ENCODE results near the gene SEMA3E.

SEMA3E gene

DNA sequence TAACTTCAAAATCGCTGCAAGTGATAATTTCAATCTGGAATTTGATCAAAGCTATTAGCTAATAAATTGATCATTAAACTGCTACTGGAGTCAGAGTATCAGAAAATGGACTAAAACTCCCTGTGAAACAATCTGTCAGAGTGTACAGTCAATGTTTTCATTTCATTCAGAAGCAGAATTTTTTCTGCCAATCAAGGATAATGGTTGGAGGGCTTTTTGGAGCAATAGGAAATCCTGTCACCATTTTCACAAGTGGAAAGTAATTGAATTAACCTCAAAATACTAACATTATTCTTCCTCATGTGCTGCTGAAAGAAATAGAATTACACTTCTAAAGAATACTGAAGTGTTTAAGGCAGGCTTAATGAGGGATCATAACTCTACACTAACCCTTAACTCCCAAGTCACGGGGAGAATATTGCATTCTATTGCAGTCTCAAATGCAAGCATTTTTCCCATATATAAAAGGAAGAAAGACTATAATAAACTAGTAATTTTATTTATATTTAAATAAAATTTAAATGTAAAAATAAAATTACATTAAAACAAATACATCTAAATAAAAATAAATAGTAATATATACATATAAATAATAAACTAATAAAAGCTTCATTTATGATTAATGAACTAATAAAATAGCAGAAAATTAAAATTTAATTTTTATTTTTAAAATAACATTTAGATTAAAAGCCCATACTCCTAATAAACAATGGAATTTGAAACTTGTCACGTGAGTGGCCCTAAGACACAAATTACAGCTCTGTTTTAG, 67.1 kb downstream of the SEMA3E start:
- no peak for DNase-seq (ENCODE audit: low read depth in 1 of 2, low spot score in 1 of 2)
- TF ChIP-seq, protein P1, sequence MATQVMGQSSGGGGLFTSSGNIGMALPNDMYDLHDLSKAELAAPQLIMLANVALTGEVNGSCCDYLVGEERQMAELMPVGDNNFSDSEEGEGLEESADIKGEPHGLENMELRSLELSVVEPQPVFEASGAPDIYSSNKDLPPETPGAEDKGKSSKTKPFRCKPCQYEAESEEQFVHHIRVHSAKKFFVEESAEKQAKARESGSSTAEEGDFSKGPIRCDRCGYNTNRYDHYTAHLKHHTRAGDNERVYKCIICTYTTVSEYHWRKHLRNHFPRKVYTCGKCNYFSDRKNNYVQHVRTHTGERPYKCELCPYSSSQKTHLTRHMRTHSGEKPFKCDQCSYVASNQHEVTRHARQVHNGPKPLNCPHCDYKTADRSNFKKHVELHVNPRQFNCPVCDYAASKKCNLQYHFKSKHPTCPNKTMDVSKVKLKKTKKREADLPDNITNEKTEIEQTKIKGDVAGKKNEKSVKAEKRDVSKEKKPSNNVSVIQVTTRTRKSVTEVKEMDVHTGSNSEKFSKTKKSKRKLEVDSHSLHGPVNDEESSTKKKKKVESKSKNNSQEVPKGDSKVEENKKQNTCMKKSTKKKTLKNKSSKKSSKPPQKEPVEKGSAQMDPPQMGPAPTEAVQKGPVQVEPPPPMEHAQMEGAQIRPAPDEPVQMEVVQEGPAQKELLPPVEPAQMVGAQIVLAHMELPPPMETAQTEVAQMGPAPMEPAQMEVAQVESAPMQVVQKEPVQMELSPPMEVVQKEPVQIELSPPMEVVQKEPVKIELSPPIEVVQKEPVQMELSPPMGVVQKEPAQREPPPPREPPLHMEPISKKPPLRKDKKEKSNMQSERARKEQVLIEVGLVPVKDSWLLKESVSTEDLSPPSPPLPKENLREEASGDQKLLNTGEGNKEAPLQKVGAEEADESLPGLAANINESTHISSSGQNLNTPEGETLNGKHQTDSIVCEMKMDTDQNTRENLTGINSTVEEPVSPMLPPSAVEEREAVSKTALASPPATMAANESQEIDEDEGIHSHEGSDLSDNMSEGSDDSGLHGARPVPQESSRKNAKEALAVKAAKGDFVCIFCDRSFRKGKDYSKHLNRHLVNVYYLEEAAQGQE (IDR thresholded peaks at IDR 0.05; ENCODE audit: insufficient replicate concordance, low read depth), result no peak
- TF ChIP-seq POLR2AphosphoS5 (IDR thresholded peaks at IDR 0.05; ENCODE audit: low read depth), result no peak
- no peak for TF ChIP-seq SPI1 (IDR thresholded peaks at IDR 0.05; ENCODE audit: borderline replicate concordance, low read depth)
- TF ChIP-seq GABPA (IDR thresholded peaks at IDR 0.05; ENCODE audit: low read depth), result no peak
- TF ChIP-seq, protein P2, sequence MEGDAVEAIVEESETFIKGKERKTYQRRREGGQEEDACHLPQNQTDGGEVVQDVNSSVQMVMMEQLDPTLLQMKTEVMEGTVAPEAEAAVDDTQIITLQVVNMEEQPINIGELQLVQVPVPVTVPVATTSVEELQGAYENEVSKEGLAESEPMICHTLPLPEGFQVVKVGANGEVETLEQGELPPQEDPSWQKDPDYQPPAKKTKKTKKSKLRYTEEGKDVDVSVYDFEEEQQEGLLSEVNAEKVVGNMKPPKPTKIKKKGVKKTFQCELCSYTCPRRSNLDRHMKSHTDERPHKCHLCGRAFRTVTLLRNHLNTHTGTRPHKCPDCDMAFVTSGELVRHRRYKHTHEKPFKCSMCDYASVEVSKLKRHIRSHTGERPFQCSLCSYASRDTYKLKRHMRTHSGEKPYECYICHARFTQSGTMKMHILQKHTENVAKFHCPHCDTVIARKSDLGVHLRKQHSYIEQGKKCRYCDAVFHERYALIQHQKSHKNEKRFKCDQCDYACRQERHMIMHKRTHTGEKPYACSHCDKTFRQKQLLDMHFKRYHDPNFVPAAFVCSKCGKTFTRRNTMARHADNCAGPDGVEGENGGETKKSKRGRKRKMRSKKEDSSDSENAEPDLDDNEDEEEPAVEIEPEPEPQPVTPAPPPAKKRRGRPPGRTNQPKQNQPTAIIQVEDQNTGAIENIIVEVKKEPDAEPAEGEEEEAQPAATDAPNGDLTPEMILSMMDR (IDR thresholded peaks at IDR 0.05; ENCODE audit: insufficient read depth, low read length), result no peak
- no peak overlapping the region for H3K27ac ChIP-seq (replicated peaks)
- no peaks in the 10 kb centered on the region for H3K27me3 ChIP-seq (ENCODE audit: insufficient read depth, poor library complexity, severe bottlenecking)
- no peak overlapping the region for H3K4me3 ChIP-seq (replicated peaks; ENCODE audit: insufficient read depth, low read length)

DNA sequence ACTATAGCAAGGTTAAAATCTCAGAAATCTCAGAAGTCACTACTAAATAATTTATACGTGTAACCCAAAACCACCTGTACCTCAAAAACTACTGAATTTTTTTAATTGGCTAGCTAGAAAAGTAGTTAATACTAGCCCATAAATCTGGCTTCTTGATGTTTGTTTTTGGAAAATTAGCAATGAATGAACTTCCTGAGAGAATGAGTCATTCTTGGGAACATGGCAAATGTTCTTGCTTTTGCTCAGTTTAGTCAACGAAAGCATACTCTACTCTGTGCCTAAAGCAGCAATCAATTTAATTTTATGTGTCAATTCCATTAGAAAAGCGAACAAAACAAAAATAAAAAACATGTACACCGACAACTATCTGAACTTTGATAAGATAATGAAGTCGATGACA, 69.2 kb downstream of the SEMA3E start:
- Histone ChIP-seq H3K27ac (replicated peaks) (no peak overlapping the region), H3K4me3 (replicated peaks; ENCODE audit: insufficient read depth, low read length) (no peak overlapping the region), H3K27me3 (ENCODE audit: insufficient read depth, poor library complexity, severe bottlenecking) (no peaks in the 10 kb centered on the region)
- DNase-seq (ENCODE audit: low read depth in 1 of 2, low spot score in 1 of 2), result no peak
- TF ChIP-seq POLR2AphosphoS5 (IDR thresholded peaks at IDR 0.05; ENCODE audit: low read depth) (no peak), SPI1 (IDR thresholded peaks at IDR 0.05; ENCODE audit: borderline replicate concordance, low read depth) (no peak), GABPA (IDR thresholded peaks at IDR 0.05; ENCODE audit: low read depth) (no peak)
- TF ChIP-seq, protein P2 (IDR thresholded peaks at IDR 0.05; ENCODE audit: insufficient read depth, low read length), result no peak
- TF ChIP-seq, protein P1 (IDR thresholded peaks at IDR 0.05; ENCODE audit: insufficient replicate concordance, low read depth), result no peak

DNA sequence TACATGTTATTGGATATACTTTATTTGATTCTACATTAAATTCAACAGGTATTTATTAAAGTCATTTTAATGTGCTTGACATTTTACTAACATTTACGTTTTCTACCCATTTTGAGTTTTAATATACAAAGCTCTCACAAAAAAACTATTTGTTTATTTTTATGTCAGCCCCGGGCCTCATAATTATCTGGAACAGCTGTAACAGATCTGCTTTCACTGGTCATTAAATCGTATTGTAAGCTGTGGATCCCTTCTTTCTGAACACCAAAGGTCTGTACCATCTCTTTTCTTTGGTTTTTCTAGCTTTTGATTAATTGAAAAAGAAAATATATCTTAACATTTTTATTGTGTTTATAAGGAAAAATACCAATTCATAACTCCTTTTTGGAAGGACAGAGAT, 73.5 kb downstream of the SEMA3E start:
- no peak overlapping the region for H3K27ac ChIP-seq (replicated peaks)
- no peak overlapping the region for H3K4me3 ChIP-seq (replicated peaks; ENCODE audit: insufficient read depth, low read length)
- no peaks in the 10 kb centered on the region for H3K27me3 ChIP-seq (ENCODE audit: insufficient read depth, poor library complexity, severe bottlenecking)
- no peak for DNase-seq (ENCODE audit: low read depth in 1 of 2, low spot score in 1 of 2)
- TF ChIP-seq SPI1 (IDR thresholded peaks at IDR 0.05; ENCODE audit: borderline replicate concordance, low read depth), result no peak
- TF ChIP-seq, protein P2 (IDR thresholded peaks at IDR 0.05; ENCODE audit: insufficient read depth, low read length), result no peak
- TF ChIP-seq GABPA (IDR thresholded peaks at IDR 0.05; ENCODE audit: low read depth), result no peak
- TF ChIP-seq POLR2AphosphoS5 (IDR thresholded peaks at IDR 0.05; ENCODE audit: low read depth), result no peak
- TF ChIP-seq, protein P1 (IDR thresholded peaks at IDR 0.05; ENCODE audit: insufficient replicate concordance, low read depth), result no peak
